ENCODE measurements around the gene CSTF2T.

Gene CSTF2T

GRCh38 chr10:51699475-51700227 lies at the start of gene CSTF2T:
Gene CSTF2T (minus strand): TSS chr10:51699595. CDS start chr10:51699549, 46 bp downstream.
- Histone ChIP-seq H3K4me3 (ENCODE audit: low read length) (peak within 1 kb of the TSS; percentile 91), H3K9ac (ENCODE audit: low read length) (peak within 1 kb of the TSS; percentile 63), H3K27me3 (ENCODE audit: control insufficient read depth, insufficient read depth, low read length) (no peaks in the 10 kb centered on the region), H3K27ac (ENCODE audit: low read depth, low read length) (peak within 1 kb of the TSS; percentile 92), H3K36me3 (ENCODE audit: control insufficient read depth, insufficient read depth, low read length) (no peaks in the 10 kb centered on the region), H3K4me1 (ENCODE audit: control insufficient read depth, insufficient read depth, low read length) (peaks cover 12% of the 10 kb centered on the region)

DNA sequence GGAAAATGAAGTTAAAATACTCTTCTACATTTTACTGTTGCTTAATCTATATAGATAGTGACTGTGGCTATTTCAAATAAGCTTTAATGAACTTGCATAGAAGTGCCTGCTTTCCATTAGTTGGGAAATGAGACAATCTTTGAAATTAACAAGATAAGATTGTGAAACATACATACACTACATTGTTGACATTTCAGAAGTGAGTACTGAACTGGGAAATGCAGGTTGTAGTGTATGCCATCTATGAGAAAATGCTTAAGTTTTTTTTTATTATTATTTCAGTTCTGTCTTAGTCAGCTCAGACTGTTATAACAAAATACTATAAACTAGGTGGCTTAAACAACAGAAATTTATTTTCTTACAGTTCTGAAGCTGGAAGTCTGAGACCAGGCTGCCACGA lies 49.6 kb upstream of the CSTF2T start:
- Histone ChIP-seq H3K36me3 (ENCODE audit: control insufficient read depth, insufficient read depth, low read length) (no peaks in the 10 kb centered on the region), H3K27me3 (ENCODE audit: control insufficient read depth, insufficient read depth, low read length) (no peaks in the 10 kb centered on the region), H3K4me1 (ENCODE audit: control insufficient read depth, insufficient read depth, low read length) (no peaks in the 10 kb centered on the region), H3K9ac (ENCODE audit: low read length) (no peak overlapping the region), H3K27ac (ENCODE audit: low read depth, low read length) (no peak overlapping the region), H3K4me3 (ENCODE audit: low read length) (no peak overlapping the region)

DNA sequence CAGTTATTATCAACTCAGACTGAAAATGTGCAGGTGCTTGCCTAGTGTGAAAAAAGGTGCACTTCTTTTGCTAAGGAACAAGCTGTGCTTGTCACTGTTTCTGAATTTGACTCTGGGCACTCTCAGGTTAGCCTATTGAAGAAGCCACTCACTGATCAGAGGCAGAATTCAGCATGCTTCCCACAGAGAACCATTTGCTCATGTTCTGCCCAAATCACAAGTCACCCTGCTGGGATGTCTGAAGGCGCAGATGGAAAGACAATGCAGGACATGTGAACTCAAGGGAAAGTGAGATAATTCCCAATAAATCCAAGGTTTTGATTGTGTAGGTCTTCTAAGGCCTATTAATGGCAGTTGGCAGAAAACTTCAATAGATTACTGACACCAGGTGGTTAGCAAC lies 47.8 kb upstream of the CSTF2T start:
- H3K4me1 ChIP-seq (ENCODE audit: control insufficient read depth, insufficient read depth, low read length), result no peaks in the 10 kb centered on the region
- H3K9ac ChIP-seq (ENCODE audit: low read length), result no peak overlapping the region
- no peak overlapping the region for H3K4me3 ChIP-seq (ENCODE audit: low read length)
- no peaks in the 10 kb centered on the region for H3K36me3 ChIP-seq (ENCODE audit: control insufficient read depth, insufficient read depth, low read length)
- H3K27me3 ChIP-seq (ENCODE audit: control insufficient read depth, insufficient read depth, low read length), result no peaks in the 10 kb centered on the region
- H3K27ac ChIP-seq (ENCODE audit: low read depth, low read length), result no peak overlapping the region

- Histone ChIP-seq H3K27me3 (ENCODE audit: control insufficient read depth, insufficient read depth, low read length) (no peaks in the 10 kb centered on the region), H3K4me3 (ENCODE audit: low read length) (no peak overlapping the region), H3K9ac (ENCODE audit: low read length) (no peak overlapping the region), H3K27ac (ENCODE audit: low read depth, low read length) (no peak overlapping the region), H3K36me3 (ENCODE audit: control insufficient read depth, insufficient read depth, low read length) (no peaks in the 10 kb centered on the region), H3K4me1 (ENCODE audit: control insufficient read depth, insufficient read depth, low read length) (no peaks in the 10 kb centered on the region)
Measured at GRCh38 chr10:51745397-51745796, 46.0 kb upstream of the CSTF2T start.

GRCh38 chr10:51744235-51745000 lies 45.0 kb upstream of the CSTF2T start:
- no peak overlapping the region for H3K9ac ChIP-seq (ENCODE audit: low read length)
- no peaks in the 10 kb centered on the region for H3K27me3 ChIP-seq (ENCODE audit: control insufficient read depth, insufficient read depth, low read length)
- no peaks in the 10 kb centered on the region for H3K4me1 ChIP-seq (ENCODE audit: control insufficient read depth, insufficient read depth, low read length)
- H3K36me3 ChIP-seq (ENCODE audit: control insufficient read depth, insufficient read depth, low read length), result no peaks in the 10 kb centered on the region
- H3K4me3 ChIP-seq (ENCODE audit: low read length), result no peak overlapping the region
- H3K27ac ChIP-seq (ENCODE audit: low read depth, low read length), result no peak overlapping the region

DNA sequence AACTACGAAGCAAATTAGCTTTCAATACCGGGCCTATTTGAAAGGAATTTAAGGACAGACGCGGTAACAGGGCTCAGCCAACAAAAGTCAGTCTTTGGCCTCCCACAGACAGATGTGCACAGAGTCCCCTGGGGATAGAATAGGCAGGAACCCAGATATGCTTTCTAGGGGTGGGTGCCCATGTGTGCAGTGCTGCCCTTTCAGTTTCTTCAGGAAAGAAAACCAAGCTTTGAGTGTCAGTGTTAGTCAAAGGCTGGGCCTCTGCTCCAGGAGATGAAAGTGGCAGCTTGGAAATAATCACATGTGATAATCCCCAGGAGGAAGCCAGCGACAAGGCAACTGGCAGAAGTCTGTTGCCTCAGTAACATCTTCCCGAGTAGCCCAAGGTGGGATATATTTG lies 43.8 kb upstream of the CSTF2T start:
- no peaks in the 10 kb centered on the region for H3K27me3 ChIP-seq (ENCODE audit: control insufficient read depth, insufficient read depth, low read length)
- no peaks in the 10 kb centered on the region for H3K36me3 ChIP-seq (ENCODE audit: control insufficient read depth, insufficient read depth, low read length)
- no peaks in the 10 kb centered on the region for H3K4me1 ChIP-seq (ENCODE audit: control insufficient read depth, insufficient read depth, low read length)
- H3K27ac ChIP-seq (ENCODE audit: low read depth, low read length), result no peak overlapping the region
- no peak overlapping the region for H3K9ac ChIP-seq (ENCODE audit: low read length)
- H3K4me3 ChIP-seq (ENCODE audit: low read length), result no peak overlapping the region

GRCh38 chr10:51733057-51733456 lies 33.7 kb upstream of the CSTF2T start:
- no peaks in the 10 kb centered on the region for H3K27me3 ChIP-seq (ENCODE audit: control insufficient read depth, insufficient read depth, low read length)
- no peaks in the 10 kb centered on the region for H3K4me1 ChIP-seq (ENCODE audit: control insufficient read depth, insufficient read depth, low read length)
- no peak overlapping the region for H3K4me3 ChIP-seq (ENCODE audit: low read length)
- H3K36me3 ChIP-seq (ENCODE audit: control insufficient read depth, insufficient read depth, low read length), result no peaks in the 10 kb centered on the region
- H3K9ac ChIP-seq (ENCODE audit: low read length), result no peak overlapping the region
- no peak overlapping the region for H3K27ac ChIP-seq (ENCODE audit: low read depth, low read length)

GRCh38 chr10:51729822-51730555 lies 30.6 kb upstream of the CSTF2T start:
- no peak overlapping the region for H3K9ac ChIP-seq (ENCODE audit: low read length)
- no peaks in the 10 kb centered on the region for H3K36me3 ChIP-seq (ENCODE audit: control insufficient read depth, insufficient read depth, low read length)
- no peak overlapping the region for H3K4me3 ChIP-seq (ENCODE audit: low read length)
- H3K27ac ChIP-seq (ENCODE audit: low read depth, low read length), result no peak overlapping the region
- no peaks in the 10 kb centered on the region for H3K27me3 ChIP-seq (ENCODE audit: control insufficient read depth, insufficient read depth, low read length)
- H3K4me1 ChIP-seq (ENCODE audit: control insufficient read depth, insufficient read depth, low read length), result no peaks in the 10 kb centered on the region

GRCh38 chr10:51724038-51724437 lies 24.6 kb upstream of the CSTF2T start:
- Histone ChIP-seq H3K4me1 (ENCODE audit: control insufficient read depth, insufficient read depth, low read length) (no peaks in the 10 kb centered on the region), H3K36me3 (ENCODE audit: control insufficient read depth, insufficient read depth, low read length) (no peaks in the 10 kb centered on the region), H3K9ac (ENCODE audit: low read length) (no peak overlapping the region), H3K4me3 (ENCODE audit: low read length) (no peak overlapping the region), H3K27me3 (ENCODE audit: control insufficient read depth, insufficient read depth, low read length) (no peaks in the 10 kb centered on the region), H3K27ac (ENCODE audit: low read depth, low read length) (no peak overlapping the region)

DNA sequence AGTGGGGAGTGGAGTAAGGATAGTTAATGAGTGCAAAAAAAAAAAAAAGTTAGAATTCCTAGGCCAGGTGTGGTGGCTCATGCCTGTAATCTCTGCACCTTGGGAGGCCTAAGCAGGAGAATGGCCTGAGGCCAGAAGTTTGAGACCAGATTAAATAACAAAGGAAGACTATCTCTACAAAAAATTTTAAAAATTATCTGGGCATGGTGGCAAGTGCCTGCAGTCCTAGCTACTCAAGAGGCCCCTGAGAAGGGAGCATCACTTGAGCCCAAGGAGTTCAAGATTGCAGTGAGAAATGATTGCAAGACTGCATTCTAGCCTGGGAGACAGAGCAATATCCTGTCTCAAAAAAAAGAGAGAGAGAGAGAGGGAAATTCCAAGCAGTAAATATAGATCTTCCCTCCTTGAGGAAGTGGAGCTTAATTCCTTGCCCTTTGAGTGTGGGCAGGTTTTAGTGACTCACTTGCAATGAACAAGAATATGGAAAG lies 19.5 kb upstream of the CSTF2T start:
- H3K27ac ChIP-seq (ENCODE audit: low read depth, low read length), result no peak overlapping the region
- no peaks in the 10 kb centered on the region for H3K36me3 ChIP-seq (ENCODE audit: control insufficient read depth, insufficient read depth, low read length)
- H3K27me3 ChIP-seq (ENCODE audit: control insufficient read depth, insufficient read depth, low read length), result no peaks in the 10 kb centered on the region
- H3K4me3 ChIP-seq (ENCODE audit: low read length), result no peak overlapping the region
- H3K9ac ChIP-seq (ENCODE audit: low read length), result no peak overlapping the region
- H3K4me1 ChIP-seq (ENCODE audit: control insufficient read depth, insufficient read depth, low read length), result no peaks in the 10 kb centered on the region

- Histone ChIP-seq H3K4me1 (ENCODE audit: control insufficient read depth, insufficient read depth, low read length) (no peaks in the 10 kb centered on the region), H3K36me3 (ENCODE audit: control insufficient read depth, insufficient read depth, low read length) (no peaks in the 10 kb centered on the region), H3K4me3 (ENCODE audit: low read length) (no peak overlapping the region), H3K27me3 (ENCODE audit: control insufficient read depth, insufficient read depth, low read length) (no peaks in the 10 kb centered on the region), H3K9ac (ENCODE audit: low read length) (no peak overlapping the region), H3K27ac (ENCODE audit: low read depth, low read length) (no peak overlapping the region)
Measured at GRCh38 chr10:51716981-51717380, 17.6 kb upstream of the CSTF2T start.

GRCh38 chr10:51711519-51711891 lies 12.1 kb upstream of the CSTF2T start:
- Histone ChIP-seq H3K36me3 (ENCODE audit: control insufficient read depth, insufficient read depth, low read length) (no peaks in the 10 kb centered on the region), H3K27ac (ENCODE audit: low read depth, low read length) (no peak overlapping the region), H3K4me1 (ENCODE audit: control insufficient read depth, insufficient read depth, low read length) (peaks cover 21% of the 10 kb centered on the region), H3K4me3 (ENCODE audit: low read length) (no peak overlapping the region), H3K9ac (ENCODE audit: low read length) (no peak overlapping the region), H3K27me3 (ENCODE audit: control insufficient read depth, insufficient read depth, low read length) (no peaks in the 10 kb centered on the region)
